ENCODE data around the gene ATP8B3. TPM values are rescaled to one million over a fixed set of nuclear protein-coding genes. Genes with fewer than 3 reads are reported as not detected.
A peak's percentile ranks its signal among the peaks of the same experiment; 100 is the strongest.

ATP8B3 gene
- total RNA-seq, 1 donor, result 0.86 TPM

GRCh38 chr19:1775951-1776605 is 36.0 kb downstream of the ATP8B3 start:
- no peak for TF ChIP-seq CTCF (IDR thresholded peaks at IDR 0.05; ENCODE audit: insufficient read depth, low read depth, low read length)
- no peak for DNase-seq (ENCODE audit: low read depth)
- no peak overlapping the region for H3K4me3 ChIP-seq (ENCODE audit: low read depth, low read length)

- H3K4me3 ChIP-seq (ENCODE audit: low read depth, low read length), result no peak overlapping the region
- peak; percentile 54 for TF ChIP-seq CTCF (IDR thresholded peaks at IDR 0.05; ENCODE audit: insufficient read depth, low read depth, low read length)
- peak; percentile 40 for DNase-seq (ENCODE audit: low read depth)
Measured at GRCh38 chr19:1774989-1775772, 36.9 kb downstream of the ATP8B3 start.

GRCh38 chr19:1773184-1773583 is 38.9 kb downstream of the ATP8B3 start:
- peak; percentile 78 for DNase-seq (ENCODE audit: low read depth)
- TF ChIP-seq CTCF (IDR thresholded peaks at IDR 0.05; ENCODE audit: insufficient read depth, low read depth, low read length), result no peak
- no peak overlapping the region for H3K4me3 ChIP-seq (ENCODE audit: low read depth, low read length)

GRCh38 chr19:1770866-1771576 is 41.1 kb downstream of the ATP8B3 start:
- DNase-seq (ENCODE audit: low read depth), result no peak
- no peak for TF ChIP-seq CTCF (IDR thresholded peaks at IDR 0.05; ENCODE audit: insufficient read depth, low read depth, low read length)
- no peak overlapping the region for H3K4me3 ChIP-seq (ENCODE audit: low read depth, low read length)

- no peak for TF ChIP-seq CTCF (IDR thresholded peaks at IDR 0.05; ENCODE audit: insufficient read depth, low read depth, low read length)
- no peak overlapping the region for H3K4me3 ChIP-seq (ENCODE audit: low read depth, low read length)
- DNase-seq (ENCODE audit: low read depth), result no peak
Measured at GRCh38 chr19:1769645-1769985, 42.5 kb downstream of the ATP8B3 start.

GRCh38 chr19:1768918-1769644 is 43.0 kb downstream of the ATP8B3 start:
- no peak overlapping the region for H3K4me3 ChIP-seq (ENCODE audit: low read depth, low read length)
- no peak for DNase-seq (ENCODE audit: low read depth)
- TF ChIP-seq CTCF (IDR thresholded peaks at IDR 0.05; ENCODE audit: insufficient read depth, low read depth, low read length), result no peak
